Measurements from ENCODE around the gene LLGL1.

The LLGL1 gene

GRCh38 chr17:18270046-18270931, 44.9 kb downstream of the LLGL1 start:
- no peak for DNase-seq (ENCODE audit: low read depth, low spot score)

- DNase-seq (ENCODE audit: low read depth, low spot score): no peak
Measured at GRCh38 chr17:18277076-18277475, 51.6 kb downstream of the LLGL1 start.

DNA sequence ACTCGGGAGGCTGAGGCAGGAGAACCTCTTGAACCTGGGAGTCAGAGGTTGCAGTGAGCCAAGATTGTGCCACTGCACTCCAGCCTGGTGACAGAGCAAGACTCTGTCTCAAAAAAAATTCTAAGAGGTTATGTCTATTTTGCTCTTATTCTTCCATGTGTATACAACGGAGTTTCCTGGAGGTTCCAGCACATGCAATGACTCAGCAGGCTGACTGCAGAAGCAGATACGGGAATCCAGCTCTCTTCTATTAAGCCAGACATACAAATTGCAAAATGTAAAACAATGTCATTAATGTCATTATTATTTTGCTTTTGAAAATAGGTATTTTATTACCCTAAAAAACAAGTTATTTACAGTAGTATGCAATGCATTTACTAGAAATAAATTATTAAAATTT, 53.4 kb downstream of the LLGL1 start:
- no peak for DNase-seq (ENCODE audit: low read depth, low spot score)

DNA sequence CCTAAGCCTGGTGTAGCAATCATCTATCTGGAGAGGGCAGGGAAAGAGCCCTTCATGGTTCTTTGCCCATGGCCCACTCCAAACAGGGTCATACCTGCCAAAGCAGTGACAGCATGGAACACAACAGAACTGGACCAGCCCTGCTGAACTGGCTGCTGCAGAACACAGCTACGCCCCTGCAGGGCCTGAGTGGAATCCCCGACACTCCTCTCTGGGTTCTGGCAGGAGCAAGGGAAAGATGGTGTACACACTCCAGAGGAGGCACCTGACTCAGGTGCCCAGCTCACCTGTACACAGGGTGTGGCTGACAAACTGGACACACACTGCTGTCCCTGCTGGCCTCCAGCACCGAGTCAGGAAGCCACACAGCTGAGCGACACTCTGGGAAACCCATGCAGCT, 54.8 kb downstream of the LLGL1 start:
- DNase-seq (ENCODE audit: low read depth, low spot score): no peak

- DNase-seq (ENCODE audit: low read depth, low spot score): no peak
Measured at GRCh38 chr17:18280766-18281371, 55.4 kb downstream of the LLGL1 start.

DNA sequence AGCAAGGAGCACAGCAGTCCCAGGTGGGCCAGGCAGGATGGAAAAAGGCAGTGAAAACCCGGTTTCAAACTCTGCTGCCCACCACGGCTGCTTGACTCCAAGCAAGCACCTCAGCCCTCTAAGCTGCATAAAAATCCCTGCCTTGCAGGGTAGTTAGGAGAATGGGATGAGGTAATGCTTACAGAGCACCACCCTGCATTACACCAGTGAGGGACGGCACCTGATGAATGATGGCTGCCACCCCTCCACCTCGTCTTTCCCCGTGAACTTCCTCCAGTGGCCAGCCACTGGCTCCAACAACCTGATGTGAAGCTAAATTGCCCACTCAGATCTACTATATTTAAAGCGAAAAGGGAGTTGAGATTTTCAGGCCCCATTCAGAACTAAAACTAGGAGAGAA, 56.4 kb downstream of the LLGL1 start:
- DNase-seq (ENCODE audit: low read depth, low spot score): no peak

GRCh38 chr17:18285296-18285695, 59.9 kb downstream of the LLGL1 start:
- DNase-seq (ENCODE audit: low read depth, low spot score): no peak

GRCh38 chr17:18291718-18292540, 66.5 kb downstream of the LLGL1 start:
- DNase-seq (ENCODE audit: low read depth, low spot score): no peak
